ENCODE measurements around the gene D2HGDH. TPM values are rescaled to one million over a fixed set of nuclear protein-coding genes. Genes with fewer than 3 reads are reported as not detected.

The D2HGDH gene
- total RNA-seq, 4 donors from 2014 or later, result 16.9 to 33.4 (median 23.6) TPM

DNA sequence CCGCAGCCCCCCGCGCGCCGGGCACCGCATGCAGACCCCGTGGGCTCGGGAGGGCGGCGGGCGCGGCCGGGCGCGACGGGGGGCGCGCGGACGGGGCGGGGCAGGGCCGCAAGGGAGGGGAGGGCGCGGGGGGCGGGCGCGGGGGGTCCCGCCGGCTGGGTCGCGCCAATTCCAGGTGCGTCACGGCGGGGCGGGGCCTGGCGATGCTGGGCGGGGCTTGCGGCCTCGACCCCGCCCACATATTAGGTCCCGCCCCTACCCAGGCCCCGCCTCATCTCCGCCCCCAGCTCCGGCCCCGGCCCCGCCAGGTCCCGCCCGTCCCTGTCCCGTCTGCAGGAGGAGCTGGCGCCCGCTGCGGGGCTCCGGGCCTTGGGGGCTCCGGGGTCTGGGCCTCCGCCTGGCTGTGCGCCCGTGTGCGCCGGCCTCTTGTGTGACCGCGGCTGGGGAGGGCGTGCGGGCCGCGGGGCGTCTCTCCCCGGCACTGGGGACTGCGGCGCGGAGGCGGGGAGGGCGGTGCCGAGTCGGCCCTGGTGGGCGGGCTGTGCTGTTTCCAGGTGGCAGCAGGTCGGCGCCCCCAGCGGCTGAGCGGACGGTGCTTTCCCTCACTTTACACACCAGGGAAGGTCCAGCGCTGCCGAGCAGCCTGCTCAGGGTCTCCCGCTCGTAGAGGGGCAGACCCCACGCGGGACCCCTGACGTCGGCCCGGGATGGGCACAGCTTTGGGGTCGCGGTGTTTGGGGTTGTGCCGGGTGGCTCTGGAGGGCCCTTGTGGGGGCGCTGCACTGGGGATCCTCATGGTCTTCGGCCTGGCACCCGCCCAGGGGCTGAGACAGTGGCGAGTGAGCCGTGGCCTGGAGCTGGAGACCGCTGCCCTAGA, 32.0 kb upstream of the D2HGDH start:
- Histone ChIP-seq H3K4me3 (peak overlapping the region; percentile 76 to 98 (median 94)), H3K9me3 (no peaks in the 10 kb centered on the region), H3K36me3 (peaks cover 0 to 34% (median 10%) of the 10 kb centered on the region in 3 donors), H3K27ac (peak overlapping the region; percentile 91 to 99 (median 96)), H3K4me1 (peaks cover 11 to 32% (median 17%) of the 10 kb centered on the region in 3 donors), H3K27me3 (no peaks in the 10 kb centered on the region)
- no CpG with 5 or more reads among the region's 98 CpGs for WGBS, 2 donors
- DNase-seq, result peak; percentile 75
- no peak for TF ChIP-seq POLR2A (IDR thresholded peaks at IDR 0.05)
- TF ChIP-seq, protein P1, sequence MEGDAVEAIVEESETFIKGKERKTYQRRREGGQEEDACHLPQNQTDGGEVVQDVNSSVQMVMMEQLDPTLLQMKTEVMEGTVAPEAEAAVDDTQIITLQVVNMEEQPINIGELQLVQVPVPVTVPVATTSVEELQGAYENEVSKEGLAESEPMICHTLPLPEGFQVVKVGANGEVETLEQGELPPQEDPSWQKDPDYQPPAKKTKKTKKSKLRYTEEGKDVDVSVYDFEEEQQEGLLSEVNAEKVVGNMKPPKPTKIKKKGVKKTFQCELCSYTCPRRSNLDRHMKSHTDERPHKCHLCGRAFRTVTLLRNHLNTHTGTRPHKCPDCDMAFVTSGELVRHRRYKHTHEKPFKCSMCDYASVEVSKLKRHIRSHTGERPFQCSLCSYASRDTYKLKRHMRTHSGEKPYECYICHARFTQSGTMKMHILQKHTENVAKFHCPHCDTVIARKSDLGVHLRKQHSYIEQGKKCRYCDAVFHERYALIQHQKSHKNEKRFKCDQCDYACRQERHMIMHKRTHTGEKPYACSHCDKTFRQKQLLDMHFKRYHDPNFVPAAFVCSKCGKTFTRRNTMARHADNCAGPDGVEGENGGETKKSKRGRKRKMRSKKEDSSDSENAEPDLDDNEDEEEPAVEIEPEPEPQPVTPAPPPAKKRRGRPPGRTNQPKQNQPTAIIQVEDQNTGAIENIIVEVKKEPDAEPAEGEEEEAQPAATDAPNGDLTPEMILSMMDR (IDR thresholded peaks at IDR 0.05), result peak in 4 of 6 experiments; percentile 23 to 49 (median 34)
- intact Hi-C loops (cut with DNase I), result no loop called here

DNA sequence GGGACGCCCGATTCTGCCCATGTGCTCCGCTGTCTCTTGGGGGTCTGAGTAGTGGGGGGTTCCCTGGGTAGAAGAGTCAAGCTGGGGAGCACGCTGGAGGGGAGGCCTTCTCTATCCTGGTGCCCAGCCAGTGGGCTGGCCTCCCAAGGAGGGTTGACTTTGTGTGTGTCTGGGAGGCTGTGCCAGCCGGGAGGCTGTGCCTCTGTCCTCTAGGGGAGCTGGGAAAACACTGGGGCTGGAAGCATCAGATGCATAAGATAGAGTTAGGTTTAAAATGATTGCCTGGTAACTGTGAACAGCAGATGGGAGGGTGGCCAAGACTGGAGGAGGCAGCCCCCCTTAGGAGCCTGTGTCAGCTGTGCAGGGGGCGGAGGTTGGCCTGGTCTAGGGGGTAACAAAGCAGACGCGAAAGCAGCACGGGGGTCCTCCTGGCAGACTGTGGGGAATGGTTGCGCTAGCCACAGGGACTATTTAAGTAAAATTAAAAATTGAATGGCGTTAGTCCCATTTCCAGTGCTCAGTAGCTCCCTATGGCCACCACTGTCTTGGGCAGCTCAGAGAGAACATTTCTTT, 31.3 kb upstream of the D2HGDH start:
- DNase-seq, result no peak
- intact Hi-C loops (cut with DNase I), result no loop called here
- no peak for TF ChIP-seq POLR2A (IDR thresholded peaks at IDR 0.05)
- TF ChIP-seq, protein P1 (IDR thresholded peaks at IDR 0.05), result no peak
- Histone ChIP-seq H3K4me1 (peaks cover 11 to 32% (median 17%) of the 10 kb centered on the region in 3 donors), H3K36me3 (peaks cover 0 to 42% (median 15%) of the 10 kb centered on the region in 3 donors), H3K4me3 (peak overlapping the region; percentile 76 to 98 (median 94)), H3K27me3 (no peaks in the 10 kb centered on the region), H3K27ac (peak overlapping the region; percentile 77 to 99 (median 95)), H3K9me3 (no peaks in the 10 kb centered on the region)
- WGBS, 2 donors, result 54 to 81% methylated on average over 6 to 7 of the region's 11 CpGs

DNA sequence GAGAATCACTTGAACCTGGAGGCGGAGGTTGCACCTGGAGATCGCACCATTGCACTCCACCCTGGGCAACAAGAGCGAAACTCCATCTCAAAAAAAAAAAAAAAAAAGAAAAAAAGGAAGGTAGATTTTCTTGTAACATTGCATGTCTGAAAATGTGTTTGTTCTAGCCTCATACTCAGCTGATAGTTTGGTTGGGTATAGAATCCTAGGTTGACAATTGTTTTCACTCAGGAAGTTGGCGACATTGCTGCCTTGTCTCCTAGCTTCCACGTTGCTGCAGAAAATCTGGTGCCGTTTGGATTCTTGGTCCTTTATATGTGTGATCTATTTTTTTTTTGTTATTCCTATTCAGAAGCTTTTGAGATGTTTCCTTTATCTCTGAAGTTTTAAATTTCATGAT, 27.9 kb upstream of the D2HGDH start:
- H3K4me1 ChIP-seq, result peaks cover 9 to 18% (median 11%) of the 10 kb centered on the region in 3 donors
- TF ChIP-seq POLR2A (IDR thresholded peaks at IDR 0.05), result no peak
- TF ChIP-seq, protein P1 (IDR thresholded peaks at IDR 0.05), result no peak
- no peak overlapping the region for H3K27ac ChIP-seq
- H3K9me3 ChIP-seq, result no peaks in the 10 kb centered on the region
- DNase-seq, result no peak
- intact Hi-C loops (cut with DNase I), result no loop called here
- no peaks in the 10 kb centered on the region for H3K27me3 ChIP-seq
- H3K4me3 ChIP-seq, result no peak overlapping the region
- WGBS, 2 donors, result 97 to 99% methylated on average over 4 to 6 of the region's 6 CpGs
- peaks cover 0 to 76% (median 38%) of the 10 kb centered on the region in 3 donors for H3K36me3 ChIP-seq

DNA sequence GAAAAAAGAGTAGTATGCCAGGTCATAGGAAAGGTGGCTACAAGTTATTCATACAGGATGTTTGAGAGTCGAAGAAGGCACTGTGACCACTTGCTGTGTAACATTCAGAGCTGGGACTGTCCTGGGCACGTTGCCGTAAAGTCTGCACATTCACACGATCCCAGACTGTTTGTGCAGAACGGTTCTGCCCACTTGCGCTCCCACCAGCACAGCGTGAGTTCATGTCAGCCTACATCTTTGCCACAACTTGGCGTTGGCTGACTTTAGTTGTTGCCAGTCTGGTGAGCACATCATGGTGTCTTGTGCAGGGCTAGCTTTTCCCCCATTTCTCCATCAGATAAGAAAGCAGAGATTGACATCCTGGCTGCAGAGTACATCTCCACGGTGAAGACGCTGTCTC, 25.6 kb upstream of the D2HGDH start:
- H3K4me1 ChIP-seq, result peaks cover 0 to 4% (median 0%) of the 10 kb centered on the region in 3 donors
- 85 to 94% methylated on average over 8 to 9 of the region's 10 CpGs for WGBS, 2 donors
- H3K27me3 ChIP-seq, result no peaks in the 10 kb centered on the region
- H3K36me3 ChIP-seq, result peaks cover 8 to 99% (median 51%) of the 10 kb centered on the region in 3 donors
- DNase-seq, result no peak
- H3K9me3 ChIP-seq, result no peaks in the 10 kb centered on the region
- H3K27ac ChIP-seq, result no peak overlapping the region
- no peak overlapping the region for H3K4me3 ChIP-seq
- TF ChIP-seq, protein P1 (IDR thresholded peaks at IDR 0.05), result no peak
- intact Hi-C loops (cut with DNase I), result no loop called here

DNA sequence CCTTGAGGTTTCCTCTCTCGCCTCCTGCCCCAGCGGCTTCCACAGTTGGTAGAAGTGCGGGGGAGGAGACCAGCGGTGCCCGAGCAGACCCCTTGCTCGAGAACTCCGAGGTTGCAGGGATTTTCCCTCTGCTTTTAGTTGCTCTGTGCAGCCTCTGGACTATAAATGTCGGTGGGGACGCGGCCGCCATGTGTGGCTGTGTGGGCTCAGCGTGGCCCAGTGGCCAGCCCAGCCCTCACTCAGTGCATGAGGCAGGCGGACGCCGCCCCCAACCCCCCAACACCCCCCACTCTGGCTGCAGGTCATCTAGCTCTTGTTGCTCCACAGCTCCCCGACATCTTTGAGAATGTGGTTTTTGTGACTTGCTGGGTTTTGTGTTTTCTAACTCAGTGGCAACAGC, 15.3 kb upstream of the D2HGDH start:
- TF ChIP-seq, protein P1 (IDR thresholded peaks at IDR 0.05), result no peak
- TF ChIP-seq POLR2A (IDR thresholded peaks at IDR 0.05), result no peak
- DNase-seq, result no peak
- H3K27me3 ChIP-seq, result no peaks in the 10 kb centered on the region
- intact Hi-C loops (cut with DNase I), result no loop called here
- WGBS, 2 donors, result 93 to 97% methylated on average over 3 to 10 of the region's 16 CpGs
- peaks cover 13 to 96% (median 13%) of the 10 kb centered on the region in 3 donors for H3K36me3 ChIP-seq
- H3K4me3 ChIP-seq, result no peak overlapping the region
- H3K9me3 ChIP-seq, result no peaks in the 10 kb centered on the region
- no peaks in the 10 kb centered on the region for H3K4me1 ChIP-seq
- H3K27ac ChIP-seq, result no peak overlapping the region
